Measurements from ENCODE around the gene TM9SF1.

The TM9SF1 gene

GRCh38 chr14:24238123-24238522 lies 42.9 kb upstream of the TM9SF1 start:
- no peak overlapping the region for H3K4me3 ChIP-seq (ENCODE audit: low read depth, low read length)
- DNase-seq (ENCODE audit: low read depth) = no peak
- no peak for TF ChIP-seq CTCF (IDR thresholded peaks at IDR 0.05; ENCODE audit: insufficient read depth, low read depth, low read length, missing control alignments)

GRCh38 chr14:24237463-24237955 lies 42.3 kb upstream of the TM9SF1 start:
- no peak overlapping the region for H3K4me3 ChIP-seq (ENCODE audit: low read depth, low read length)
- no peak for DNase-seq (ENCODE audit: low read depth)
- no peak for TF ChIP-seq CTCF (IDR thresholded peaks at IDR 0.05; ENCODE audit: insufficient read depth, low read depth, low read length, missing control alignments)

- no peak overlapping the region for H3K4me3 ChIP-seq (ENCODE audit: low read depth, low read length)
- no peak for TF ChIP-seq CTCF (IDR thresholded peaks at IDR 0.05; ENCODE audit: insufficient read depth, low read depth, low read length, missing control alignments)
- DNase-seq (ENCODE audit: low read depth) = no peak
Measured at GRCh38 chr14:24236689-24237462, 41.6 kb upstream of the TM9SF1 start.

- TF ChIP-seq CTCF (IDR thresholded peaks at IDR 0.05; ENCODE audit: insufficient read depth, low read depth, low read length, missing control alignments) = no peak
- no peak for DNase-seq (ENCODE audit: low read depth)
- no peak overlapping the region for H3K4me3 ChIP-seq (ENCODE audit: low read depth, low read length)
Measured at GRCh38 chr14:24235804-24236688, 40.8 kb upstream of the TM9SF1 start.

GRCh38 chr14:24234095-24235005 lies 39.1 kb upstream of the TM9SF1 start:
- no peak overlapping the region for H3K4me3 ChIP-seq (ENCODE audit: low read depth, low read length)
- no peak for TF ChIP-seq CTCF (IDR thresholded peaks at IDR 0.05; ENCODE audit: insufficient read depth, low read depth, low read length, missing control alignments)
- no peak for DNase-seq (ENCODE audit: low read depth)

GRCh38 chr14:24233538-24233866 lies 38.3 kb upstream of the TM9SF1 start:
- H3K4me3 ChIP-seq (ENCODE audit: low read depth, low read length) = peak overlapping the region; percentile 82
- DNase-seq (ENCODE audit: low read depth) = peak; percentile 36
- TF ChIP-seq CTCF (IDR thresholded peaks at IDR 0.05; ENCODE audit: insufficient read depth, low read depth, low read length, missing control alignments) = no peak

All from GM12865 (cell line).